H1 (cell line): Measurements from ENCODE around the gene SPDYE4. TPM values are rescaled to one million over a fixed set of nuclear protein-coding genes. Genes with fewer than 3 reads are reported as not detected.

Source experiments
- CTCF ChIA-PET: fragments of 300-600 bp; sonication (Branson Sonifier 250); formaldehyde crosslinking; loops from one replicate; lab custom pipeline; 2021; ENCODE audit not compliant: partially characterized antibody; lab: Charles Lee
- POLR2A ChIA-PET: fragments of 300-600 bp; sonication (Branson Sonifier 250); formaldehyde crosslinking; loops from one replicate; lab custom pipeline; 2021; ENCODE audit warnings: inconsistent platforms; ENCODE audit not compliant: partially characterized antibody; lab: Charles Lee
- DNase-seq, 2 experiments: peaks; one replicate each; pipeline versions ENCODE4 v3.0.0 to v3.0.0-alpha.2; 2010 to 2022; ENCODE audit warnings: low spot score in 2 of 2, low read depth in 1 of 2, mixed read lengths in 1 of 2
- FAIRE-seq: peaks from 2 replicates; lab custom pipeline; 2011; peaks lifted over from hg19 to GRCh38; lab: Jason Lieb, UNC
- H2AFZ ChIP-seq: 2 replicates; pipeline ENCODE4 v1.8.1; 2012; ENCODE audit warnings: low read length, inconsistent platforms
- H2AK5ac ChIP-seq: 2 replicates; pipeline ENCODE4 v1.6.1; 2013; ENCODE audit warnings: low read depth, low read length
- H2BK120ac ChIP-seq: replicated peaks from 2 replicates; pipeline ENCODE3; 2013; ENCODE audit warnings: low read depth, low read length, inconsistent platforms
- H2BK12ac ChIP-seq: 2 replicates; pipeline ENCODE4 v1.6.1; 2013; ENCODE audit warnings: low read depth, low read length
- H2BK15ac ChIP-seq: 2 replicates; pipeline ENCODE4 v1.6.1; 2013; ENCODE audit warnings: low read length
- H2BK20ac ChIP-seq: 2 replicates; pipeline ENCODE4 v1.6.1; 2013; ENCODE audit warnings: low read length
- H2BK5ac ChIP-seq: 2 replicates; pipeline ENCODE4 v1.6.1; 2013; ENCODE audit warnings: low read depth, low read length
- H3K14ac ChIP-seq: 2 replicates; pipeline ENCODE4 v1.6.1; 2013; ENCODE audit warnings: inconsistent platforms; ENCODE audit not compliant: insufficient read length
- H3K18ac ChIP-seq: 2 replicates; pipeline ENCODE4 v1.6.1; 2013; ENCODE audit warnings: low read length; ENCODE audit errors: extremely low read depth
- H3K23ac ChIP-seq: 2 replicates; pipeline ENCODE4 v1.6.1; 2013; ENCODE audit warnings: inconsistent platforms; ENCODE audit not compliant: insufficient read length
- H3K23me2 ChIP-seq: 2 replicates; pipeline ENCODE4 v1.6.1; 2013; ENCODE audit warnings: low read depth, low read length
- H3K27ac ChIP-seq: 2 replicates; pipeline ENCODE4 v1.6.1; 2011; ENCODE audit warnings: low read depth, low read length, inconsistent platforms
- H3K27me3 ChIP-seq, 4 experiments: replicated peaks in 1 of 4; 1 replicate in 1 of 4; 2 replicates in 3 of 4; pipeline versions ENCODE4 v1.6.1 to v1.8.1; 2011 to 2013; ENCODE audit warnings: low read length in 3 of 4, mild to moderate bottlenecking in 3 of 4, inconsistent platforms in 2 of 4, mixed read lengths in 2 of 4, moderate library complexity in 1 of 4; ENCODE audit not compliant: control insufficient read depth in 3 of 4, insufficient read depth in 3 of 4; ENCODE audit errors: extremely low read depth in 1 of 4
- H3K36me3 ChIP-seq, 4 experiments: 2 replicates each; pipeline versions ENCODE4 v1.6.1 to v1.8.1; 2011 to 2013; ENCODE audit warnings: mild to moderate bottlenecking in 4 of 4, low read length in 3 of 4, moderate library complexity in 2 of 4, control low read depth in 1 of 4, inconsistent platforms in 1 of 4; ENCODE audit not compliant: insufficient read depth in 4 of 4, control insufficient read depth in 2 of 4
- H3K4ac ChIP-seq: replicated peaks from 2 replicates; pipeline ENCODE3; 2013; ENCODE audit warnings: low read length, low read depth, mixed read lengths, inconsistent platforms; ENCODE audit not compliant: insufficient read length
- H3K4me1 ChIP-seq, 4 experiments: replicated peaks in 1 of 4; 1 replicate in 1 of 4; 2 replicates in 3 of 4; pipeline versions ENCODE4 v1.6.1 to v1.8.1; 2011 to 2013; ENCODE audit warnings: low read length in 3 of 4, inconsistent platforms in 2 of 4, mixed read lengths in 1 of 4; ENCODE audit not compliant: insufficient read depth in 4 of 4, control insufficient read depth in 3 of 4
- H3K4me2 ChIP-seq, 2 experiments: 2 replicates each; pipeline versions ENCODE4 v1.6.1 to v1.8.1; 2011 to 2013; ENCODE audit warnings: low read depth in 2 of 2, low read length in 2 of 2, control low read depth in 1 of 2, inconsistent platforms in 1 of 2, mild to moderate bottlenecking in 1 of 2; ENCODE audit not compliant: insufficient read depth in 1 of 2
- H3K4me3 ChIP-seq, 4 experiments: fragments of 200-600, 300-600 bp in 1 of 4; sonication (generic), shearing (Covaris generic), sonication (Bioruptor Twin) in 1 of 4; 2 replicates each; pipeline versions ENCODE4 v1.5.1 to v1.8.1; 2011 to 2016; ENCODE audit warnings: low read length in 4 of 4, low read depth in 3 of 4, control low read depth in 2 of 4, inconsistent platforms in 2 of 4, mild to moderate bottlenecking in 2 of 4, mixed read lengths in 1 of 4, moderate library complexity in 1 of 4; ENCODE audit not compliant: insufficient read depth in 2 of 4; ENCODE audit errors: extremely low read depth in 1 of 4
- H3K56ac ChIP-seq: replicated peaks from 2 replicates; pipeline ENCODE3; 2013; ENCODE audit warnings: low read depth, mild to moderate bottlenecking, mixed read lengths, low read length, inconsistent platforms; ENCODE audit not compliant: insufficient read length
- H3K79me1 ChIP-seq: 2 replicates; pipeline ENCODE4 v1.6.1; 2013; ENCODE audit warnings: low read depth, low read length, control low read depth
- H3K79me2 ChIP-seq, 2 experiments: 2 replicates each; pipeline versions ENCODE4 v1.6.1 to v1.8.1; 2012 to 2013; ENCODE audit warnings: low read length in 2 of 2, mild to moderate bottlenecking in 2 of 2, inconsistent platforms in 1 of 2; ENCODE audit not compliant: insufficient read depth in 2 of 2, control insufficient read depth in 1 of 2
- H3K9ac ChIP-seq, 4 experiments: replicated peaks in 1 of 4; 1 replicate in 1 of 4; 2 replicates in 3 of 4; pipeline versions ENCODE4 v1.6.1 to v1.8.1; 2011 to 2013; ENCODE audit warnings: low read depth in 3 of 4, low read length in 3 of 4, control low read depth in 2 of 4, mild to moderate bottlenecking in 2 of 4, moderate library complexity in 2 of 4, inconsistent platforms in 1 of 4; ENCODE audit errors: extremely low read depth in 1 of 4
- H3K9me3 ChIP-seq, 2 experiments: 2 replicates each; pipeline versions ENCODE4 v1.6.1 to v1.8.1; 2012 to 2013; ENCODE audit warnings: mild to moderate bottlenecking in 2 of 2, moderate library complexity in 2 of 2, control low read depth in 1 of 2, inconsistent platforms in 1 of 2, low read depth in 1 of 2, low read length in 1 of 2, mixed read lengths in 1 of 2; ENCODE audit not compliant: insufficient read depth in 2 of 2
- H4K20me1 ChIP-seq, 2 experiments: replicated peaks in 1 of 2; 2 replicates each; pipeline versions ENCODE3 to v1.8.1; 2011 to 2013; ENCODE audit warnings: inconsistent platforms in 2 of 2, low read length in 2 of 2, mild to moderate bottlenecking in 1 of 2; ENCODE audit not compliant: insufficient read depth in 2 of 2, control insufficient read depth in 1 of 2
- H4K5ac ChIP-seq: 2 replicates; pipeline ENCODE4 v1.6.1; 2013; ENCODE audit warnings: low read length, low read depth, mixed read lengths, inconsistent platforms; ENCODE audit not compliant: insufficient read length
- H4K8ac ChIP-seq: 2 replicates; pipeline ENCODE4 v1.8.0; 2013; ENCODE audit warnings: mild to moderate bottlenecking, moderate library complexity, low read length, inconsistent platforms; ENCODE audit not compliant: insufficient read depth; ENCODE audit errors: extremely low read depth
- H4K91ac ChIP-seq: replicated peaks from 2 replicates; pipeline ENCODE3; 2013; ENCODE audit warnings: low read length, mixed read lengths, inconsistent platforms; ENCODE audit not compliant: insufficient read length
- ASH2L ChIP-seq: fragments of 200-600, 300-600 bp; sonication (generic); IDR thresholded peaks from one replicate; pipeline ENCODE4 v1.7.1; 2017; ENCODE audit warnings: low read length
- ATF2 ChIP-seq: IDR thresholded peaks from 2 replicates; pipeline ENCODE4 v1.6.1; 2012; ENCODE audit warnings: low read length, inconsistent platforms
- ATF3 ChIP-seq: IDR thresholded peaks from 2 replicates; pipeline ENCODE4 v1.6.1; 2011; ENCODE audit warnings: low read depth, mild to moderate bottlenecking, low read length; ENCODE audit not compliant: insufficient read depth
- GABPA ChIP-seq: IDR thresholded peaks from 2 replicates; pipeline ENCODE4 v1.6.1; 2011; ENCODE audit warnings: mild to moderate bottlenecking, low read length, moderate library complexity, borderline replicate concordance; ENCODE audit not compliant: insufficient read depth
- MAX ChIP-seq: IDR thresholded peaks from 2 replicates; pipeline ENCODE4 v1.6.1; 2012; ENCODE audit warnings: inconsistent platforms
- PHF8 ChIP-seq: fragments of 200-600 bp; sonication (generic); conservative IDR thresholded peaks from 2 replicates; pipeline ENCODE4 v1.7.1; 2012; ENCODE audit warnings: low read depth, mild to moderate bottlenecking, inconsistent platforms, low read length, moderate library complexity
- SAP30 ChIP-seq: fragments of 300-600 bp; sonication (generic); IDR thresholded peaks from 2 replicates; pipeline ENCODE4 v1.7.1; 2012; ENCODE audit warnings: low read length, moderate library complexity, mild to moderate bottlenecking, inconsistent platforms; ENCODE audit not compliant: insufficient read depth, insufficient replicate concordance
- SUZ12 ChIP-seq: fragments of 200-600 bp; sonication (generic); IDR thresholded peaks from 2 replicates; pipeline ENCODE4 v1.6.1; 2012; ENCODE audit warnings: mild to moderate bottlenecking, inconsistent platforms, low read length, moderate library complexity, mixed read lengths
- USF2 ChIP-seq: IDR thresholded peaks from 2 replicates; pipeline ENCODE4 v1.6.1; 2011; ENCODE audit warnings: low read length, improper control_type of control experiment
- WGBS, 2 experiments: shearing (Covaris generic) in 1 of 2; methylation state at CpG; one replicate each; pipeline versions ENCODE4 v1.1.6 to v1.1.7; 2013 to 2015; ENCODE audit warnings: low lambda C conversion rate in 2 of 2, mixed read lengths in 2 of 2, inconsistent platforms in 1 of 2, low coverage in 1 of 2, missing lambda C conversion rate in 1 of 2; ENCODE audit not compliant: insufficient replicate concordance in 2 of 2, insufficient coverage in 1 of 2, insufficient read length in 1 of 2; ENCODE audit errors: extremely low coverage in 1 of 2, missing lambda C conversion rate in 1 of 2; 5-methylcytosine and 5-hydroxymethylcytosine counted together
- polyA plus RNA-seq, 7 experiments: library from polyadenylated mRNA; depleted of rRNA in 3 of 7; stranded (reverse) in 5 of 7; unstranded in 2 of 7; fragments of >200 nt in 5 of 7; fragments of 200-250 nt in 2 of 7; gene quantifications; 1 replicate in 5 of 7; 2 replicates in 1 of 7; 4 replicates in 1 of 7; pipeline versions ENCODE4 v1.2.1 to v1.2.3, GENCODE V29; 2011 to 2013; ENCODE audit warnings: missing spikeins in 2 of 7, mixed read lengths in 2 of 7
- total RNA-seq: library from RNA; stranded (reverse); fragmentation: NEBNext Ultra II Directional; extraction: Animal tissue kit (Norgen Biotek cat#: 25700); gene quantifications from 2 replicates; pipeline ENCODE4 v1.2.1, GENCODE V29; 2021

Gene SPDYE4
- total and polyA plus RNA-seq, 2 of the 8 experiments (the other 6 are each of a cell fraction or from before 2014, with no cell fraction given), result not detected

- no peak overlapping the region for H3K27ac ChIP-seq
- H3K9ac ChIP-seq, result no peak overlapping the region
- H3K79me2 ChIP-seq, result no peaks in the 10 kb centered on the region
- no peak overlapping the region for H2BK5ac ChIP-seq
- no peak overlapping the region for H3K4me3 ChIP-seq
- 0 out of 2 replicates have a peak, but pooled peaks cover 2% of the 10 kb centered on the region for H3K23me2 ChIP-seq
- H2BK15ac ChIP-seq, result no peak overlapping the region
- DNase-seq (no peak), FAIRE-seq (no peak)
- H3K9me3 ChIP-seq, result peaks cover 0 to 6% of the 10 kb centered on the region in 2 experiments; a peak in 1 of 4 replicates
- no peaks in the 10 kb centered on the region for H3K36me3 ChIP-seq
- no peak overlapping the region for H4K8ac ChIP-seq
- WGBS, 2 experiments, result 92% methylated on average over 5 of the region's 5 CpGs; no CpG with 5 or more reads in 1 of the 2 experiments
- H4K20me1 ChIP-seq, result no peaks in the 10 kb centered on the region
- POLR2A ChIA-PET, result interaction anchor here (6.3 kb wide), 1 partner anchor 9 kb away, joined by 33 read pairs; no protein-coding TSS in a partner anchor
- CTCF ChIA-PET, result interaction anchor here (1.3 to 2.2 kb wide), 2 partner anchors 8 to 19 kb away, joined by 3 to 9 read pairs; no protein-coding TSS in a partner anchor
- no peak overlapping the region for H3K14ac ChIP-seq
- no peak overlapping the region for H3K23ac ChIP-seq
- H3K4me2 ChIP-seq, result no peak overlapping the region
- no peaks in the 10 kb centered on the region for H3K79me1 ChIP-seq
- no peak overlapping the region for H2BK120ac ChIP-seq
- H4K91ac ChIP-seq, result no peak overlapping the region
- no peak overlapping the region for H2AK5ac ChIP-seq
- no peaks in the 10 kb centered on the region for H3K4me1 ChIP-seq
- no peak overlapping the region for H3K18ac ChIP-seq
- H2BK20ac ChIP-seq, result no peak overlapping the region
- H2BK12ac ChIP-seq, result no peak overlapping the region
- H4K5ac ChIP-seq, result no peak overlapping the region
- no peak overlapping the region for H2AFZ ChIP-seq
- no peaks in the 10 kb centered on the region for H3K27me3 ChIP-seq
- H3K56ac ChIP-seq, result no peak overlapping the region
- H3K4ac ChIP-seq, result no peak overlapping the region
- TF ChIP-seq USF2 (no peak), ASH2L (no peak), GABPA (no peak), ATF3 (no peak), SUZ12 (no peak), PHF8 (no peak), MAX (no peak), ATF2 (no peak), SAP30 (no peak)
Measured at GRCh38 chr17:8706431-8706830, 51.9 kb downstream of the SPDYE4 start.
